Lower leg skin (tissue), 3 donors: ENCODE measurements around the gene UBE2D4.
"Not testable (repeated sequence)": the region's sequence is repeated elsewhere in the genome, so short reads cannot be mapped to it uniquely, and the experiment has no call there.

Experiments
- POLR2A ChIP-seq, 2 donors: fragments of 450-650 bp; IDR thresholded peaks; one replicate each; pipeline ENCODE4 v1.6.1; 2016 to 2017; ENCODE audit warnings: antibody characterized with exemption in 2 of 2, mild to moderate bottlenecking in 1 of 2, moderate library complexity in 1 of 2
- TF ChIP-seq, protein P1 (sequence below), 3 donors: fragments of 450-650 bp; IDR thresholded peaks; one replicate each; pipeline ENCODE4 v1.5.1; 2016; ENCODE audit warnings: antibody characterized with exemption in 3 of 3, mild to moderate bottlenecking in 3 of 3, moderate library complexity in 2 of 3

- TF ChIP-seq, protein P1, sequence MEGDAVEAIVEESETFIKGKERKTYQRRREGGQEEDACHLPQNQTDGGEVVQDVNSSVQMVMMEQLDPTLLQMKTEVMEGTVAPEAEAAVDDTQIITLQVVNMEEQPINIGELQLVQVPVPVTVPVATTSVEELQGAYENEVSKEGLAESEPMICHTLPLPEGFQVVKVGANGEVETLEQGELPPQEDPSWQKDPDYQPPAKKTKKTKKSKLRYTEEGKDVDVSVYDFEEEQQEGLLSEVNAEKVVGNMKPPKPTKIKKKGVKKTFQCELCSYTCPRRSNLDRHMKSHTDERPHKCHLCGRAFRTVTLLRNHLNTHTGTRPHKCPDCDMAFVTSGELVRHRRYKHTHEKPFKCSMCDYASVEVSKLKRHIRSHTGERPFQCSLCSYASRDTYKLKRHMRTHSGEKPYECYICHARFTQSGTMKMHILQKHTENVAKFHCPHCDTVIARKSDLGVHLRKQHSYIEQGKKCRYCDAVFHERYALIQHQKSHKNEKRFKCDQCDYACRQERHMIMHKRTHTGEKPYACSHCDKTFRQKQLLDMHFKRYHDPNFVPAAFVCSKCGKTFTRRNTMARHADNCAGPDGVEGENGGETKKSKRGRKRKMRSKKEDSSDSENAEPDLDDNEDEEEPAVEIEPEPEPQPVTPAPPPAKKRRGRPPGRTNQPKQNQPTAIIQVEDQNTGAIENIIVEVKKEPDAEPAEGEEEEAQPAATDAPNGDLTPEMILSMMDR (IDR thresholded peaks at IDR 0.05): not testable (repeated sequence)
- TF ChIP-seq POLR2A (IDR thresholded peaks at IDR 0.05): not testable (repeated sequence)
These were observed 61.2 kb downstream of the UBE2D4 start for GRCh38 chr7:43987476-43987875.
